Effector memory CD8-positive, alpha-beta T cell (primary cell): ENCODE measurements around the gene ZNF705A.
A peak's percentile ranks its signal among the peaks of the same experiment; 100 is the strongest.
"Not testable (repeated sequence)": the region's sequence is repeated elsewhere in the genome, so short reads cannot be mapped to it uniquely, and the experiment has no call there.

Source experiments
- ATAC-seq: fragments of 150-1000 bp; cut with Tn5 transposase; replicated peaks from 2 replicates; pipeline ENCODE4 v1.10.0; 2021; ENCODE audit warnings: mild to moderate bottlenecking, moderate library complexity
- DNase-seq, 3 experiments: peaks; one replicate each; pipeline ENCODE4 v3.0.0; 2021
- H3K27ac Mint-ChIP-seq, 2 donors: one replicate each; pipeline ENCODE4 v1.8.0; 2022; ENCODE audit warnings: mild to moderate bottlenecking in 2 of 2, mixed read lengths in 2 of 2, moderate library complexity in 2 of 2
- H3K27me3 Mint-ChIP-seq, 2 donors: one replicate each; pipeline ENCODE4 v1.8.0; 2022; ENCODE audit warnings: mixed read lengths in 2 of 2
- H3K36me3 Mint-ChIP-seq: one replicate; pipeline ENCODE4 v1.8.0; 2022; ENCODE audit warnings: mild to moderate bottlenecking, moderate library complexity, mixed read lengths; ENCODE audit not compliant: insufficient read depth
- H3K4me1 Mint-ChIP-seq, 2 donors: one replicate each; pipeline ENCODE4 v1.8.0; 2022; ENCODE audit warnings: low read depth in 2 of 2, mixed read lengths in 2 of 2
- H3K4me3 Mint-ChIP-seq, 2 donors: one replicate each; pipeline ENCODE4 v1.8.0; 2022; ENCODE audit warnings: mild to moderate bottlenecking in 2 of 2, mixed read lengths in 2 of 2, moderate library complexity in 2 of 2
- H3K9me3 Mint-ChIP-seq, 2 donors: one replicate each; pipeline ENCODE4 v1.8.0; 2022; ENCODE audit warnings: mixed read lengths in 2 of 2

The ZNF705A gene

DNA sequence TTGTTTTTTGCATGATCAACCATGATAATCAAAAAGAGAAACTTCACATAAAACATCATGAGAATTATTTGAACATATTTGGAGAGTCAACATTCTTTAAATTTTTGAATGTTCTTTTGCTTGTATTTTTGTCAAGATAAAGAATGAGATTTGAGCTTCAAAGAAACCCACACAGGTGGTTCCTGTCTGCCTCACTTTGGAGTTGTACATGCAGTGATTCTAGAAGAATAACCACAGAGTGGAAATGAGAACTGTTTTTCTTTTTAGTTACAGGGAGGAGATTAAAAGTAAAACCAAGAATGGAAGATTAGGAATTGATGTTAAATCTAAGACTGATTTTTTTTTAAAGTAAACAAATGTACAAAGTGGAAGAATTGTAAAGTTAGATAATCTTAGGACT is 2.3 kb upstream of the ZNF705A start:
- H3K27ac Mint-ChIP-seq, result no peak overlapping the region
- no peaks in the 10 kb centered on the region for H3K9me3 Mint-ChIP-seq
- ATAC-seq (no peak), DNase-seq (no peak)
- H3K36me3 Mint-ChIP-seq, result no peaks in the 10 kb centered on the region
- H3K27me3 Mint-ChIP-seq, result peaks cover 52 to 59% of the 10 kb centered on the region in 2 donors
- no peaks in the 10 kb centered on the region for H3K4me1 Mint-ChIP-seq
- no peak overlapping the region for H3K4me3 Mint-ChIP-seq

- DNase-seq (no peak), ATAC-seq (no peak)
- Mint-ChIP-seq H3K4me1 (no peaks in the 10 kb centered on the region), H3K27me3 (peaks cover 50 to 54% of the 10 kb centered on the region in 2 donors), H3K4me3 (no peak overlapping the region), H3K9me3 (no peaks in the 10 kb centered on the region), H3K36me3 (no peaks in the 10 kb centered on the region), H3K27ac (no peak overlapping the region)
These were observed 399 bp upstream of the ZNF705A start for GRCh38 chr12:8156416-8156815.

DNA sequence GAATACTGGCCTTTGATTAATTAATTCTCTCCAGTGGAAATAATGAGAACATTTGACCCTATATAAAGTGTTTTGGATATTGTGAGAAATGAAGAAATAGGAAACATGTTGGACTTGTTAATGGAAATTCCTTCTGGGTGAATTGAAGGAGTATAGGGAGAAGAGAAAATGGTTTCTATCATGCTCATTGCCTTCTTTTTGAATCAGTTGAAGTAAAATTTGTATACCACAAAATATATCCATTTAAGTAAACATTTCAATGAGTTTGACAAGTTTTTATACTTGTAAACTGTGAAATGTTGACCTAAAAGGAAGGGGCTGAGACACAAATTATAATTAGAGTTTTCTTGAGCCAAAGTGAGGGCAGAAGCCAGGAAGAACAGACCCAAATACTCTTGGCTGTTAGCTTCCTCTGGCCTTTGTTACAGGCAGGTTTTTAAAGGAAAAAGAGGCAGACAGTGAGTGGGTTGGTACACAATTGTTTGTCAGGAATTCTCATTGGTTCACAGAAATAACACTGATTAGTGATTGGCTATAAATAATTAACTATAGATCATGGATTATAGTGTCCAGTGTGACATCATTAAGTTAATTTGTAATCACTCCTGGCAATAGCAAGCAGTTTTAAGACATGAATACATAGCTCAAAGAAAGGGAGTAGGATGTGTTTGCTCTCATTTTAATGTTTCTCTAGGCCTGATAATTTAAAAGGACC is 826 bp downstream of the ZNF705A start:
- no peaks in the 10 kb centered on the region for H3K4me1 Mint-ChIP-seq
- no peaks in the 10 kb centered on the region for H3K9me3 Mint-ChIP-seq
- H3K36me3 Mint-ChIP-seq, result no peaks in the 10 kb centered on the region
- no peak for DNase-seq
- no peak for ATAC-seq
- peaks cover 41 to 47% of the 10 kb centered on the region in 2 donors for H3K27me3 Mint-ChIP-seq
- no peak overlapping the region for H3K4me3 Mint-ChIP-seq
- no peak overlapping the region for H3K27ac Mint-ChIP-seq

DNA sequence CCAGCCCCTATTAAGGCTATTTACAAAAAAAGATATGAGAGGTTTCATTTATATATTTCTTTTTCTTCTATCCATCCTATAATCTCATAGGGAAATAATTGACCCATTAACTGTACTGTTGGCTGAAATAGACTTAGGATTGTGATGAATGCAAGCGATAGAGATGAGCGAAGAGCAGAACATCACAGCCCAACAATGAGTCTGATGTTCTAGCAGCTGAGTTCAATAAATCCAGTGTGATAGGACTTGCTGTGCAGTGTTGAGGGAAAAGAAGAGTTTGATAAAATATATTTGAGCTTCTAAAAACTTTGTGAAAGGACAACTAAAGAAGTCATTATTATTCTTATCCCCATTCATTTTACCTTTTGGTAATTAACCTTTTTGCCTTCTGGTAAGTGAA is 16.1 kb downstream of the ZNF705A start:
- not testable (repeated sequence) for H3K9me3 Mint-ChIP-seq, H3K36me3 Mint-ChIP-seq, ATAC-seq, DNase-seq, H3K27ac Mint-ChIP-seq, H3K4me1 Mint-ChIP-seq, H3K4me3 Mint-ChIP-seq
- peaks cover 13 to 22% of the 10 kb centered on the region in 2 donors for H3K27me3 Mint-ChIP-seq

GRCh38 chr12:8179989-8180585 is 23.3 kb downstream of the ZNF705A start:
- ATAC-seq, result peak; percentile 99

GRCh38 chr12:8181271-8181670 is 24.5 kb downstream of the ZNF705A start:
- not testable (repeated sequence) for H3K9me3 Mint-ChIP-seq, H3K36me3 Mint-ChIP-seq, ATAC-seq, DNase-seq, H3K27me3 Mint-ChIP-seq
- peak overlapping the region; percentile 67 to 84 for H3K4me3 Mint-ChIP-seq
- peaks cover 5 to 16% of the 10 kb centered on the region in 2 donors for H3K4me1 Mint-ChIP-seq
- H3K27ac Mint-ChIP-seq, result peak overlapping the region; percentile 75 to 88

More at GRCh38 chr12:8179989-8180585, 23.3 kb downstream of the ZNF705A start:
- H3K27ac Mint-ChIP-seq, result peak overlapping the region; percentile 75 to 88
- peak overlapping the region; percentile 76 to 84 for H3K4me3 Mint-ChIP-seq
- peaks cover 5 to 16% of the 10 kb centered on the region in 2 donors for H3K4me1 Mint-ChIP-seq
- not testable (repeated sequence) for H3K36me3 Mint-ChIP-seq, H3K27me3 Mint-ChIP-seq, H3K9me3 Mint-ChIP-seq
- DNase-seq, result peak; percentile 58 to 82 (median 69)

- H3K36me3 Mint-ChIP-seq, H3K4me3 Mint-ChIP-seq, H3K9me3 Mint-ChIP-seq, H3K27me3 Mint-ChIP-seq, DNase-seq, ATAC-seq, H3K27ac Mint-ChIP-seq: not testable (repeated sequence)
- peaks cover 5 to 16% of the 10 kb centered on the region in 2 donors for H3K4me1 Mint-ChIP-seq
These were observed 26.1 kb downstream of the ZNF705A start for GRCh38 chr12:8182923-8183322.

DNA sequence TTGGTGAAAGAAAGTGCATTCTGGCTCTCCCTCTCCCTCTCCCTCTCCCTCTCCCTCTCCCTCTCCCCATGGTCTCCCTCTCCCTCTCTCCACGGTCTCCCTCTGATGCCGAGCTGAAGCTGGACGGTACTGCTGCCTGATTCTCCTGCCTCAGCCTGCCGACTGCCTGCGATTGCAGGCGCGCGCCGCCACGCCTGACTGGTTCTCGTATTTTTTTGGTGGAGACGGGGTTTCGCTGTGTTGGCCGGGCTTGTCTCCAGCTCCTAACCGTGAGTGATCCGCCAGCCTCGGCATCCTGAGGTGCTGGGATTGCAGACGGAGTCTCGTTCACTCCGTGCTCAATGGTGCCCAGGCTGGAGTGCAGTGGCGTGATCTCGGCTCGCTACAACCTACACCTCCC is 26.5 kb downstream of the ZNF705A start:
- not testable (repeated sequence) for DNase-seq, H3K4me3 Mint-ChIP-seq, H3K36me3 Mint-ChIP-seq, H3K9me3 Mint-ChIP-seq, ATAC-seq, H3K27ac Mint-ChIP-seq, H3K27me3 Mint-ChIP-seq
- H3K4me1 Mint-ChIP-seq, result peaks cover 5 to 16% of the 10 kb centered on the region in 2 donors

- not testable (repeated sequence) for H3K36me3 Mint-ChIP-seq, DNase-seq, H3K4me3 Mint-ChIP-seq, ATAC-seq, H3K27me3 Mint-ChIP-seq, H3K27ac Mint-ChIP-seq, H3K9me3 Mint-ChIP-seq
- peaks cover 5 to 16% of the 10 kb centered on the region in 2 donors for H3K4me1 Mint-ChIP-seq
These were observed 27.4 kb downstream of the ZNF705A start for GRCh38 chr12:8184206-8184605.

GRCh38 chr12:8188088-8188487 is 31.3 kb downstream of the ZNF705A start:
- not testable (repeated sequence) for H3K4me1 Mint-ChIP-seq, DNase-seq, H3K36me3 Mint-ChIP-seq, H3K27me3 Mint-ChIP-seq, ATAC-seq, H3K4me3 Mint-ChIP-seq, H3K27ac Mint-ChIP-seq, H3K9me3 Mint-ChIP-seq

DNA sequence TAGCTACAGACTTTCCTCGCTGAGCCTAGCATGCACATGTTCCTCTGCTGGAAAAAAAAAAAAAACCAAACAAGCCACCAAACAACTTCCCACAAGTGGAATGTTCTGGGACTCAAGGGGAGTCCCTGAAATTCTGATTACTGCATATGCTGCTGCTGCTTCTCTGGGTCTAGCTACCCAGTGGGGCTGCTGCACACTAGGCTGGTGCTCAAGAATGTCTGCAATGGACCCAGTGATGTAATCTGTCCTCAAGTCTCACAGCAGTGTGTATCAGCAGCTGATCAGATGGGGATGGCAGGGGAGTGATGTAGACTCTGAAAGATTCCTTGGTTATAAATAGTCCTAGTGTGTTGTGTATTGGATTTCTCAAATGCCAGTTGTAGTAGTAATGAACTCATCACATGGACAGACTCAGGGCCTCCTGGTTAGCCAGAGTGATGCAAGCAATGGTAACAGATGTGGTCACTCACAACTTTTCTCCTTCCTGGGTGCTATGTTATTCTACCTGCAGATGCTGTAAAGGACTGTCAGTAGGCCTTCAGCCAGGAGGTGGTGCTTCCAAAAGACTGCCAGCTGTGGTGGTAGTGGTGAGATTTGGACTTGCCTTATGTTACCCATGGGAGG is 41.0 kb downstream of the ZNF705A start:
- not testable (repeated sequence) for H3K4me1 Mint-ChIP-seq, H3K27me3 Mint-ChIP-seq, H3K9me3 Mint-ChIP-seq, H3K36me3 Mint-ChIP-seq, DNase-seq, H3K4me3 Mint-ChIP-seq, H3K27ac Mint-ChIP-seq, ATAC-seq

- ATAC-seq, DNase-seq, H3K4me3 Mint-ChIP-seq, H3K27ac Mint-ChIP-seq, H3K9me3 Mint-ChIP-seq, H3K4me1 Mint-ChIP-seq, H3K36me3 Mint-ChIP-seq: not testable (repeated sequence)
- H3K27me3 Mint-ChIP-seq, result peaks cover 40 to 51% of the 10 kb centered on the region in 2 donors
These were observed 62.0 kb downstream of the ZNF705A start for GRCh38 chr12:8218711-8219382.

DNA sequence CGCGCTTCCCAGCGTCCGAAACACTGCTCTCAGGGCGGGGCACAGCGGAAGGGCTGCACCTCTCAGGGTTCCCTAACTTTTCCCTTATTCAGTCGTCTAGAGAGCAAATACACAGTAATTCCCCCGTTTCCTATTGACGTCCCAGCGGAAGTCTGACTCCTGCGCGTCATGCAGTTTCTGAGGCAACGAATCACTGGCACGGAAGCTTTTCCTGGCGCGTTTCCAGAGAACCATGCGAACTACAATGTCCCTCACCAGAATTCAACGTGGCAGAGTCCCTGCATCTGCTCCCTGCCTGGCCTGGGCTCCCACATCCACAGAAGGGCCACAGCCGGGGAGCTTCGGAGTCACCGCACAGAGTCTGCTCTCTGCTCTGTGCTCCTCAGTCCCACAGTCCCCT is 64.6 kb downstream of the ZNF705A start:
- not testable (repeated sequence) for H3K4me3 Mint-ChIP-seq, H3K9me3 Mint-ChIP-seq, H3K36me3 Mint-ChIP-seq, DNase-seq, H3K4me1 Mint-ChIP-seq, H3K27ac Mint-ChIP-seq, ATAC-seq
- H3K27me3 Mint-ChIP-seq, result peaks cover 28 to 53% of the 10 kb centered on the region in 2 donors
